Gastroesophageal sphincter (tissue), 3 donors: ENCODE results near the gene MYO15B.

Experiments used
- CTCF ChIP-seq, 4 experiments: fragments of 200-600 bp in 2 of 4; fragments of 450-650 bp in 2 of 4; sonication (generic) in 1 of 4; IDR thresholded peaks; one replicate each; pipeline ENCODE4 v1.5.1; 2017 to 2019; ENCODE audit warnings: antibody characterized with exemption in 4 of 4, mild to moderate bottlenecking in 2 of 4, moderate library complexity in 2 of 4
- POLR2AphosphoS5 ChIP-seq: sonication (generic); formaldehyde crosslinking; IDR thresholded peaks from one replicate; pipeline ENCODE4 v1.6.1; 2017; ENCODE audit warnings: antibody characterized with exemption

GRCh38 chr17:75542229-75542628 is 45.4 kb upstream of the MYO15B start:
- no peak for TF ChIP-seq CTCF (IDR thresholded peaks at IDR 0.05)
- TF ChIP-seq POLR2AphosphoS5 = no peak
